GM18867 (cell line): ENCODE results near the gene RCVRN.

Experiments
- ATAC-seq: cut with Tn5 transposase; IDR thresholded peaks from one replicate; pipeline ENCODE4 v1.9.1; 2021; ENCODE audit warnings: mild to moderate bottlenecking, moderate library complexity; ENCODE audit not compliant: unreplicated experiment

Gene RCVRN

DNA sequence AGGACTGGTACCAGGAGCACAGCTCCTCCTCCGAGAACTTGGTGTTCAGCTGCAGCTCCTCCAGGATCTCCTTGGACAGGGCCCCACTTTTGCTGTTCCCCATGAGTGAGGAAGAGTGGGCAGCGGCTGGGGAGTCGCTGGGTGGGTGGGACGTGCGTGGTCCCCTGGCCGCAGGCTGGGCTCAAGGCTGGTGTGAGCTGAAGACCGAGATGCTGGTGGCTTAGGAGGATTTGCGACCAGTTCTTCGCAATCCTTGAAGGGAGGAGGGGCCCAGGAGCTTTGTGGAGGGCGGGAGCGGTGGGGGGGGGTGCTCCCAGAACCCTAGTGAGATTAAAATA is at the start of gene RCVRN:
RCVRN (minus strand) TSS at position 194 of the 338 bp plus-strand sequence; CDS start at position 103, 91 bp downstream.
- no peak for ATAC-seq

DNA sequence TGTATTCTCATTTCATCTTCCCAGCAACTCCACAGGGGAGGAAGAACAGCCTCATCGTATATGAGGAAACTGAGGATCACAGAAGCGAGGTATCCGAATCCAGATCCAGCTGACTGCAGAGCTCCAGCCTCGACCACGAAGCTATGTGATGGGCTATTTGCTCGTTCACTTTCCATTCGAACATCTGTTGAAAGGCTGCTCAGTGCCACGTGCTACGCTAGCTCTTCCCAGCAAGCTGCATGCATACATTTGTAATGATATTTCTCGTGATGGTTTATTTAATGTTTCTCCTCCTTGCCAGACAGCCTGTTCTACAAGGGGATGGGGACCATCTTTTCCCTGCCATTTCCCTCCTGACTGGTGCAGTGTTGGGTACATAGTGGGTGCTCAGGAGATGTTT is 48.4 kb upstream of the RCVRN start:
- no peak for ATAC-seq

DNA sequence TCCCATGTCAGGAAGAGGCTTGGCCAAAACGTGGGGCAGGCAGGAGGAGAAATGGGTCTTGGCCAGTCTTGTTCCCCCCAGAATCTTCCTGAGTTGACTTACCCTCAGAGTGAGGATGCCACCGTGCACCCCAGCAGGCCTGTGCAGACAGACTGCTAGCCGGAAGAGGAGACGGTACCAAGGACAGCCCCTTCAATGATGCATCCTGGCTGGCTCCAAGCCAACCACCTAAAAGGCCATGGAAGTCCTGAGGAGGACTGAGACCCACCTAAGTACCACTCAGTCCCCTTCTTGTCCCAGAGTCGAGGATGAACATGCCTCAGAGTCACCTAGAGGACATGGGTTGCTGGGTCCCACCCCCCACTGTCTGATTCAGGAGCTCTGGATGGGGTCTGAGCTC is 46.7 kb upstream of the RCVRN start:
- no peak for ATAC-seq

DNA sequence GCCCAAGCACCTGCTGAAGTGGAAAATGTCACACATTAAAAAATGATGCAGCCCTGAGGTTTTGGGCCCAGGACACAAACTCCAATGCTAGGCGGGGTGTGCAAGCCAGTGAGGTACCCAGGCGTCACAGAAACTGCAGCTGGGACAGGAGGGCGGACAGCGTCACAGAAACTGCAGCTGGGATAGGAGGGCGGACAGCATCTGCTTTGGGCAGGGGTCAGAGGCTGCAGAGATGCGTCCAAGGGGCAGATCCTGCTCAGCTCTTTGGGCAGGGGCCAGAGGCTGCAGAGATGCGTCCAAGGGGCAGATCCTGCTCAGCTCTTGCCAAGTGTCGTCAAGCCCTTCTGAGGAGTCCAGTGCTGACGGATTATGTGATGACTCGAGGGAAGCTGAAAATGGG is 43.9 kb upstream of the RCVRN start:
- no peak for ATAC-seq

DNA sequence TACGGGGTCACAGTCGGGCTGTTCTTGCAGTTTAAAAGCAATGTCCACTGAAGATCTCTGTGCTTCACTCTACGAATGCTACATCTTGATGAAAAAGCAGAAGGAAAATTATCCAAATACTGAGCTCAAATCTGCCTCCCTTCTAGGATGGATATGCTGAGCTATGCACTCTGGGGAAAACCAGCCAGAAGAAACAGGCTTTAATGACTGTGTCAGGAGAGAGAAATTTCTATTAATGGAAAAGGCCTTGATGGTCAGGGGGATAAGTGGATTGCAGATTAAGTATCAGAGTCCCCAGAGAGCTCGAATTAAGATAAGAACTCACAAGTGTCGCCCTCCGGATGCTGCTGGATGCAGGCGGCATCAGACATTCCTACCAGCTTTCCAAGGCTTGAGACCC is 39.6 kb upstream of the RCVRN start:
- no peak for ATAC-seq

DNA sequence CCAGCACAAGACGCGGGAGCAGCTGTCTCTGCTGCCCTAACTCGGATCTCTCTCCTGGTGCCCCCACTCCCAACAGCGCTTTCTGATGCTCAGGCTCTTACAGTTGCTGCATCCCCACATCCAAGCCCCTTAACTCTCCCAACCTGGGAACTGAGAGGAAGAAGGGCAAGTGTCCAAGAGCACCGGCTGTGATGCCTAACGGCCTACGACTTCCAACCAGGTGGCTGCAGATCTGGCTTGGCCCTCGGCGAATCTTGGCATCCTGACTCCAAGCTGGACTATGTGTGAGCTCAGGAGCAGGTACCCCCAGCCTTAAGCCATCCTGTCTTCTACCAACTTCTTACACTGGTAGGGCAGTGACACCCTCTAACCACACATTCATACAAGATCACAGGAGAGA is 38.3 kb upstream of the RCVRN start:
- ATAC-seq, result no peak

DNA sequence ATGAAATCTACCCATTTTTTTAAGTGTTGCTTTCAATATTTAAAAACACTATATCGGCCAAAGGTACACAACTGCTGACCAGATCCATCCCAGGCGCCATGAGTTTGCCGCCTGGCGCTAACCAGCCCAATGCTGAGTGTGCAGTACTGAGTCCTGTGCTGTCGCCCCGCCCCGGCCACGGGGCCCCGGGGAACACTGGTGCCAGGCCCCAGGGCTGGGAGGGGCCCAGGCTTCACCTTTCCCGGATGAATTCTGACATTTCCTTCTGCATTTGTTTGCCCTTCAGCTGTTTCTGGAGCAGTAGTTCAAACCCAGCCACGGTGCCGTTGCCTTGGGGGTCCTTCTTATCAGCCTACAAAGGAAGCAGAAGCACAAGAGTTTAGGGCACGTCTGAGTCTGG is 37.8 kb upstream of the RCVRN start:
- no peak for ATAC-seq

DNA sequence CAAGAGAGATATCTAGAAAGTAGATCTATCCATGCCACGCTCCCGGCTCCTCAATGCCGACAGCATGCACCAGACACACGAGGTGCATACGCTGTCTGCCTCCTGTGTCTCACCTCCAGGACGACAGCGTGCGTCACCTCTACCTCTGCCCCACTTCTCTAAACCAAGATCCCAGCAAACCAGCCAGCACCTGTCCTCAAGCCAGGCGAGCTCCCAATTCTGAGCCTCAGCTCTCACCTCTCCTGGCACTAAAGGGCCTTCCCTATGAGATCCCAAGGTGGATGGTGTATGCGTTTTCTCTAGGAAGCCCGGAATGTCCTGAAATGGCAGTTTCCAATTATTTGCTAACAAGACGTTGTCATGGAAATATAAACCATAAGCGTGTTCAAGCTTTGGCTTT is 36.2 kb upstream of the RCVRN start:
- ATAC-seq, result no peak

DNA sequence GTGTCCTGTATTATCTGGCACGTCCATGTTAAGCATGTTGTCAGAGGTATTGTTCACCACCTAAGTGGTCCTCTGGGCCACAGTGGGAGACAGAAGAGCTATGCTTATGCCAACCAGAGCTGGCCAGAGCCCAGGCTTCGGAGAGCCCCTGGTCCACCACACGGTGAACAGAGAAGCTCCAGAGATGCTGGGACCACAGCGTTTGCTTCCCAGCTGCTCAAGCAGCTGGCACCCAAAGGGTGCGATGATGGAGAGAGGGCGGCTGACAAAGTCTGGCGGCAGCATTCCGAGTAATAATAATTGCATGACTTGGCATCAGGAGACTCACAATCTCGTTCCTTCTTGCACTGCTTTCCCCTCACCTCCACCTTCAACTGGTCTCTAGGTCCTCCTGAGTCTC is 35.8 kb upstream of the RCVRN start:
- no peak for ATAC-seq

DNA sequence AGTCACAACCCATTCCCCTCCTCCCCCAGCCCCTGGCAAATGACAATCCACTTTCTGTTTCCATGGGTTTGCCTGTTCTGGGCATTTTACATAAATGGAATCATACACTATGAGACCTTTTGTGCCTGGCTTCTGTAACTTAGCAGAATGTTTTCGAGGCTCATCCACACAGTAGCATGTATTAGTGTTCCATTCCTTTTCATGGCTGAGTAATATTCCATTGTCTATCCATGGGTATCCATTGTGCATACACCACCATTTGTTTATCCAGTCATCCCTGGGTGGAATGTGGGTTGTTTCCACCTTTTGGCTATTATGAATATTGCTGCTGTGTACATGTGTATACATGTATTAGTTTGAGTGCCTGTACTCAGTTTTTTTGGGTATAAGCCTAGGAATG is 33.7 kb upstream of the RCVRN start:
- no peak for ATAC-seq

DNA sequence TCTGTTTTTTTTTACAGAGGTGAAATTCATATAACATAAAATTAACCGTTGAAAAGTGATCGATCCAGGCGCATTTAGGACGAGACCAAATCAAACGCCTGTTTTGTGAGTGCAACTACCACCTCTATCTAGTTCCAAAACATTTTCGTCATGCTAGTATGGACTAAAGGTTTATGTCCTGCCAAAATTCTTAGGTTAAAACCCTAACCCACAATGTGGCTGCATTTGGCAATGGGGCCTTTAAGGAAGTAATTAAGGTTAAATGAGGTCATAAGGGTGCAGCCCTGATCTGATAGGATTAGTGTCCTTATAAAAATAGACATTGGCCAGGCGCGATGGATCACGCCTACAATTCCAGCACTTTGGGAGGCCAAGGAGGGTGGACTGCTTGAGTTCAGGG is 32.8 kb upstream of the RCVRN start:
- no peak for ATAC-seq

DNA sequence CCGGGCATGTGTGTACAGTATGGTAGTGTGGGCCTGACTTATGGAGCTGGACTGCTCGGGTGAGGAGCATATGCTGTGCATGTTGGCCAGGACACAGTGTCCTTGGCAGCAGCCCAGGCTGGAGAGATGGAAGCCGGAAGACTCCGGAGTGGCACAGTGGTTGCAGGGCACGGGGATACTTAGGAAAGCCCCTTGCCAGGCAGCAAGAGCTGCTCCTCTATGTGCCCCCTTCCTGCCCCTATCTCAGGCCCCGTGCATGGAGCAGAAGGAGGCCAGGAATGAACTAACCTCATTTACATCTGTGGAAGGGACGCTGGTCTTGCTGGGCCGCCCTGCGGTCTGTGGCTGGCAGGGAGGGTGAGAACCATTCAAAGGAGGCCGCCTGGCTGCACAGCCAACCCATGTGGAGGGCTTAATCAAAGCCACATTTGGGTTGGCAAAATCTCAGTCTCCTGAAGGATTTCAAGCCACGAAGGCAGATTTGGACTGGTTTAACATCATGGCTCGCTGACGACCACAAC is 32.2 kb upstream of the RCVRN start:
- ATAC-seq, result no peak

DNA sequence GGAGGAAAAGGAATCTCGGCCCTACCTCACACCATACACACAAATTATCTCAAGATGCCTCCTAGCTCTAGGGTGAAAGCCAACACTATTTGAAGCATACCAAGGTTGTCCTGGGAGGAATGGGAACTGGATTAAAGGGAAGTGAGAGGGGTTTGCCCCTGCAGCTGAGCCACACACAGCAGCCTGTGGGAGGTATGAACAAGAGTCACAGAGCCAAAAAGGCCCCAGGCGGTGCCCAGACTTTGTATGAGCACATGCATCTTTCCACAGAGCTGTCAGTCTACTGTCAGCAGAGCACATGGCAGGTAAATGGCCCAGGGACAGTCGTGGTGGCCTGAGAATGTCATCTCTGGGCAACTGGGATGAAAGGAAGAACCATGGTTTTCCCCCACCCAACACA is 31.0 kb upstream of the RCVRN start:
- ATAC-seq, result no peak

DNA sequence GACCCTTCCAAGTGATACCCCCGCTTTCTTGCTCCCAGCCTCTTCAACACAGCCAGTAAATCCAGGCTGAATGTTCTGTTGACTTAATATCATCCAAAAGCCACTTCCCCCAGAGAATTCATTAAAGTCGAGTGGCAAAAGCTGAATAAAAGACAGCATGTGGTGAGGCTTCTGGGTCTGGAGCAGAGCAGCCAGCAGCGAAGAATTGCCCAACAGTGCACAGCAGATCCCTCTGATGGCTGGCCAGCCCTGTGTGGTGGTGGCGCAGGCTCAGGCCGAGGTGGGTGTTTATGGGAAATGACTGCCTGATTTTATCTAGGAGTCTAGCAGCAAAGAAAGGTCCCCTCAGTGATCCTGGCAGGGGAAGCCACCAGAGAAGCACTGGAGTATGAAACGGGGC is 30.3 kb upstream of the RCVRN start:
- ATAC-seq, result no peak

DNA sequence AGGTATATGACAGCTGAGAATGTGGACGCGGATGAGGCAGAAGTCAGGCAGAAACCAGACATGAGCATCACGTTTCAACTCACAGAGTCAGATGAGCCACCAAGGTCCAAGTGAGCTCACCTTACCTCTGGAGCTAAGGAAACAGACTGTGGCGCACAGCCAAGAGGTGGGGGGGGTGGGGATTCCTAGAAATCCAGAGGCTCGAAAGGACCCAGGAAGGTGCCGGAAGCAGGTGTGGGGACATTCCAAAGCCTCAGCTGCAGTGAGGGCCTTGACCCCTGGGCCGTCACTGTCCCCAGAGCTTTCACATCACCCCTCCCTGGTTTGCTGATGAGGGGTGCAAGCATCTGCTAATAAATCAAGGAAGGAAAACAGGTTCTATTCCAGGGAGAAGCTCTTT is 29.3 kb upstream of the RCVRN start:
- ATAC-seq, result no peak

DNA sequence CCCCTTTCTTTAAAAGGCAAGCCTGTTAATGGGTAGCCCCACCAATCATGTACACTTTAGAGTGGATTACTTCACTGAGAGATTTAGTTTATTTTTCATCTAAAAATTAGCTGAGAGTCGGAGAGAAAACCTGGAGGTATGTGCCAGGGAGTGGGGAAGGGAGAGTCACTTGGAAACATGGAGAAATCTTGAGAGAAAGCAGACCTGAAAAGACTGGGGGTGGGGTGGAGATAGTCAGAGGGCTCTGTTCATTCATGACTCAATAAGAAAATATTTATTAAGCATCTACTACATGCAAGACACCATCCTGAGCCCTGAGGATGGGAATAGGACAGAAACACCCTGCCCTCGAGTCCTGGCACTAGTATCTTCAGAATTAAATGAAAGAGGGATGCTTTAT is 27.4 kb upstream of the RCVRN start:
- no peak for ATAC-seq

DNA sequence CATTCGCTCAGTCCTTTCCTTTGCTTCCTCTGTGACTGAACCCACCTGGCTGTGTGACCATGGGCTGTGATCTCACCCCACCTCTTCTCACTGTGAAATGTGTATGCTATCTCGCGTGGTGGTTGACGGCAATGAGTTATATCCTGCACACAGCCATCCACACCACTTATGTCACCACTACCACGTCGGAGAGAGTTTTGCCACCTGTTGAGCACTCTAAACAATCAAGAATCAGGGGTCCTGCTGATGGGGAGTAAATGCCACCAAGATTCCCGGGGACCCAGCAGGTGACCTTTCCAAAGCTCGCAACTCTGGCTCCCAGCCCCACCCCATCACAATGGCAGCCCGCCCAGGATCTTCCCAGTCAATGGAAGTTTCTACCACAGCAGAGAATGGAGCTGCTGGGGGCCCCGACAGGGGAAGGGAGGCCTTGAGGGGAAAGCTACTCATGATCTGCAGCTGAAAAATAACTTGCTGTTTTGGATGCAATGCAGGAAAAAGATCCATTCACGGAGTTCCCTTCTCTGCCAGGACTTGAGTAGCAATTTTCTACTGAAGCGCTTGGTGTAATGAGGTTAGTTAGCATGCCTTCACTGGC is 26.2 kb upstream of the RCVRN start:
- ATAC-seq, result no peak

DNA sequence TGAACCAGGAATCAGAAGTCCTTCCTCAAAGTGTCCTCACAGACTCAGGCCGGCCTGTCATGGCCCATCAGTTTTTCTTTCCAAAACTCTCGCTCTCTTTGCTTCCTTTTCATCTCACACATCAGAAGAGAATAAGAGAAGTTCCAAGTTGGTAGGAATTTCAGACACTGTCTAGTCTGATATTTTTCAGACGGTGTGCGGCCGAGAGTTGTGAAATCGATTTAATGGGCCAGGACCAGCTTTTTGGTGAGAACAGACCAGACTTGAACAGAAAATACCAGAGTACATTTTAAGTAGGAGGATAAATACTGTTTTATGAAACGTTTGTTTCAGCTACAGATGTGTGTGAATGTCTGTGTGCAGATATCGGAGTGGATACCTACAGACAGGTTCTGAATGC is 24.8 kb upstream of the RCVRN start:
- ATAC-seq, result no peak

DNA sequence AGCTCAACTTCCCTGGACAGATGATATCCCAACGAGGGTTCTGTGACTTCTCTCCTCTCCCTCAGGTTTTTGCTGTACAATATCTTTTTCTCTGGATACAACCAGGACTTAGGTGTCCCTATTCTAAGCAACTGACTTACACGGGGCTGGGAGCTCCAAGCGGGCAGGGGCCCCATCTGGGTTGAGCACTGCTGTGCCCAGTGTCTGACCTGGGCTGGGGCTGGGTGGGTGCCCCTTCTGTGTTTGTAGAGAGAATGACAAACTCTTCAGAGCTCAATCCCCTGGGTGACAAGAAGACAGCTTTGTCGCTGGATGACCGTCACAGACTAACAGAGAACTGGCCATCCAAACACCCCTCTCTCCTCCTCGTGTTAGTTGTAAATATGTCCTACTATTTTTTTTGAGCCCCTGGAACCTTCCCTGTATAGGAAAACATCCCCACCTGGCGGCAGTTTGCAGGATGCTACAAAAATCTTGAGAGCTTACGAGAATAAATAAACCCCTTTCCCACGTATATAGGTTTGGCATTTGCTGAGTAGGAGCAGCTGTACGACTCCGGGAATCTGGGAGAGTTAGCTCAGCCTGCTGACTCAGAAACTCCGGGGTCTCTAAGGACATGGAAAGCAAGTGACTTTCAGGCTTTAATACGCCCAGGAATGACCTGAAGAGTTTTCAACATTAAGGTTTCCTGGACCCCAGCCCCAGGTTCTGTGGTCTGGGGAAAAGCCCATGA is 23.7 kb upstream of the RCVRN start:
- ATAC-seq, result no peak

DNA sequence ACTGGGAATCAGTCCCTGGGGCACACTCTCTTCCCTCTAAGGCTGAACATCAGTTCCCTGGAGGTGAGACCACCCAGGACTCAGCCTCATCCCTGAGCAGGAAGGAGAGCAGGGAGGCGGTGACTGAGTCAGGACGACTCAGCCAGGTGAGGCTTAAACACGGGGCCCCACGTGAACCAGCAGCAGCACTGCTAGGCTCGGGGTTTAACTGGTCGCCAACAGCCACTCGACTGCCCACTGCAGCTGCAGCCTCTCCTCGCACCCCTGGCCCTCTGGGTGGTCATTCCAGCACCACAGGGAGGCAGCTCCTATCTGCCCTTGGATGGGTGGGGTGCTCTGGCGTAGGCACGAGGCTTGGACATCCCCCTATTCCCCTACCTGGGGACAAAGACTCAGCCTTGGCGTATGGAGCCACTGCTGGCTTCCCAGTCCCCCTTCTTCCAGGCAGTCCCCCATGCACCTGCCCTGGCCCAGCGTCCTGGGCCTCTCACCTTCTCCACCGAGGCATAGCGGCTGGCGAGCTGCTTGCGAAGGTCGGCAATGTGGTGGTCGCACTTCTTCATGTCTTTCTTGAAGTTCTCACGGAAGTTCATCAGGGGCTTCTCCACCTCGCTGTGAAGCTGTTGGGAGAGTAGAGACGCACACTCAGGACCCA is 21.2 kb upstream of the RCVRN start:
- ATAC-seq, result no peak

DNA sequence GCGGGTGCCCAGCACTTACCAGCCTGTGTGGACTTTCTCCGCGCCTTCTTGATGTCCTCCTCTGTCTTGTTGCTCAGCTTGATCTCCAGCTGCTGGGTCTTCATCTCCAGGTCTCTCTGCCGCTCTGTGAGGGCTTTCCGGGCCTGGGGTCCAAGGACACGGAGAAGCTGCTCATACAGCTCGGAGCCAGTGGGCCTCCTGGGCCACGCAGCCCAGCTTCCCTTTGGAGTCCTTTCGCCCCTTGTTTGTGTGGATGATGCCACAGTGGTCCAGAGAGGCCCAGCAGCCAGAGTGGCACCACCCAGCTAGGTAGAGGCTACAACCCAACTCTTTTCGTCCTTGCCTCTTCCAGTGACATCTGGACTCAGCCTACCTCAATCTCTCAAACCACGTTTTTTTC is 20.4 kb upstream of the RCVRN start:
- no peak for ATAC-seq

DNA sequence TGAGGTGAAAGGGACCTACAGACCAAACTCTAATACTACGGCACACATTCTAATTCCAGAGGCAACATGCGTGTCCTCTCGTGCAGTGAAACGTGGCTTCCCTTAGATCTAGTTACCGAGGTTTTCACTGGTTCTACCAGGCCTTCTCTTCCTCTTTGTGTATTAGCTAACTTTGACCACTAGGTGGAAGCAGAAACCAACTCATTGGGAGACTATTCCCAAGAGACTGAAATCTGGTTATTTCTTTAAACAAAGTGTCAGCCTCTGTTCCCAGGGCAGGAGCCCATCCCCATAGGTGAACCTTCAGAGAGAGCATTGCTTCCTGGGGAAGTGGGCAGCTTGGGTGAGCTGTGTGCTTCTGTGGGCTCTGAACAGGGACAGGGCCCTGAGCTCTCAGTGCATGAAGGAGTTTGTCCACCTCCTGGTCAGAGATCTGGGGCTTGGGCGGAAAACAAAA is 19.7 kb upstream of the RCVRN start:
- peak; percentile 65 for ATAC-seq
